ENCODE results near the gene PKNOX2. TPM values are rescaled to one million over a fixed set of nuclear protein-coding genes. Genes with fewer than 3 reads are reported as not detected.

The PKNOX2 gene
- total and polyA plus RNA-seq, 2 of the 8 experiments (the other 6 are each of a cell fraction or from before 2014, with no cell fraction given): 2.0 TPM

- no peaks in the 10 kb centered on the region for H3K9me3 ChIP-seq (ENCODE audit: insufficient read depth in 2 of 2, low read depth in 1 of 2, low read length in 1 of 2)
- H4K91ac ChIP-seq (replicated peaks; ENCODE audit: insufficient read length, low read length): no peak overlapping the region
- H3K4me1 ChIP-seq (replicated peaks in 1 of 4; ENCODE audit: control insufficient read depth in 3 of 4, insufficient read depth in 4 of 4, low read length in 3 of 4): peaks cover 0 to 9% (median 3%) of the 10 kb centered on the region in 4 experiments; a peak in 3 of 7 replicates
- no peak overlapping the region for H2AK5ac ChIP-seq (ENCODE audit: low read depth, low read length)
- H3K14ac ChIP-seq (ENCODE audit: insufficient read length): no peak overlapping the region
- H3K79me1 ChIP-seq (ENCODE audit: low read depth, low read length): no peaks in the 10 kb centered on the region
- no peak overlapping the region for H2BK20ac ChIP-seq (ENCODE audit: low read length)
- no peak overlapping the region for H2BK12ac ChIP-seq (ENCODE audit: low read depth, low read length)
- no peaks in the 10 kb centered on the region for H3K79me2 ChIP-seq (ENCODE audit: control insufficient read depth in 1 of 2, insufficient read depth in 2 of 2, low read length in 2 of 2)
- no peaks in the 10 kb centered on the region for H3K23me2 ChIP-seq (ENCODE audit: low read depth, low read length)
- WGBS, 2 experiments (ENCODE audit: extremely low coverage in 1 of 2, insufficient coverage in 1 of 2, insufficient read length in 1 of 2, insufficient replicate concordance in 2 of 2, low coverage in 1 of 2, low lambda C conversion rate in 2 of 2, missing lambda C conversion rate in 1 of 2): 79% methylated on average over 12 of the region's 12 CpGs; no CpG with 5 or more reads in 1 of the 2 experiments
- no peak overlapping the region for H3K27ac ChIP-seq (ENCODE audit: low read depth, low read length)
- no peak overlapping the region for H2AFZ ChIP-seq (ENCODE audit: low read length)
- no peak overlapping the region for H3K23ac ChIP-seq (ENCODE audit: insufficient read length)
- POLR2A ChIA-PET (ENCODE audit: partially characterized antibody): interaction anchor here (1.1 kb wide), 1 partner anchor 14 kb away, joined by 3 read pairs; no protein-coding TSS in a partner anchor
- FAIRE-seq: no peak
- H4K20me1 ChIP-seq (replicated peaks in 1 of 2; ENCODE audit: control insufficient read depth in 1 of 2, insufficient read depth in 2 of 2, low read length in 2 of 2): no peaks in the 10 kb centered on the region
- H4K8ac ChIP-seq (ENCODE audit: extremely low read depth, insufficient read depth, low read length): no peak overlapping the region
- H4K5ac ChIP-seq (ENCODE audit: insufficient read length, low read depth, low read length): no peak overlapping the region
- no peak overlapping the region for H3K4me3 ChIP-seq (ENCODE audit: extremely low read depth in 1 of 4, insufficient read depth in 2 of 4, low read depth in 3 of 4, low read length in 4 of 4)
- H2BK120ac ChIP-seq (replicated peaks; ENCODE audit: low read depth, low read length): no peak overlapping the region
- no peak overlapping the region for H3K4me2 ChIP-seq (ENCODE audit: insufficient read depth in 1 of 2, low read depth in 2 of 2, low read length in 2 of 2)
- no peak overlapping the region for H2BK15ac ChIP-seq (ENCODE audit: low read length)
- no peak overlapping the region for H3K9ac ChIP-seq (replicated peaks in 1 of 4; ENCODE audit: extremely low read depth in 1 of 4, low read depth in 3 of 4, low read length in 3 of 4)
- H2BK5ac ChIP-seq (ENCODE audit: low read depth, low read length): no peak overlapping the region
- TF ChIP-seq RFX5 (IDR thresholded peaks at IDR 0.05; ENCODE audit: borderline replicate concordance, low read depth, low read length) (no peak), SIN3A (conservative IDR thresholded peaks at IDR 0.05 in 1 of 2, IDR thresholded peaks at IDR 0.05 in 1 of 2; ENCODE audit: low read depth in 1 of 2, low read length in 2 of 2) (no peak), POLR2A (IDR thresholded peaks at IDR 0.05; ENCODE audit: control extremely low read depth in 1 of 2, low read depth in 2 of 2, low read length in 2 of 2) (no peak), EZH2 (IDR thresholded peaks at IDR 0.05; ENCODE audit: low read depth, low read length, severe bottlenecking) (no peak), FOSL1 (IDR thresholded peaks at IDR 0.05; ENCODE audit: insufficient read depth, low read depth, low read length) (no peak), CHD2 (IDR thresholded peaks at IDR 0.05; ENCODE audit: low read length) (no peak), ZNF274 (IDR thresholded peaks at IDR 0.05; ENCODE audit: borderline replicate concordance, extremely low read depth, low read length) (no peak)
- H3K36me3 ChIP-seq (ENCODE audit: control insufficient read depth in 2 of 4, insufficient read depth in 4 of 4, low read length in 3 of 4): no peaks in the 10 kb centered on the region
- H3K4ac ChIP-seq (replicated peaks; ENCODE audit: insufficient read length, low read depth, low read length): no peak overlapping the region
- DNase-seq (ENCODE audit: low read depth in 1 of 2, low spot score in 2 of 2): no peak
- no peak overlapping the region for H3K18ac ChIP-seq (ENCODE audit: extremely low read depth, low read length)
- CTCF ChIA-PET (ENCODE audit: partially characterized antibody): interaction anchor here (0.8 to 11.3 kb wide), 13 partner anchors 18 to 191 kb away, joined by 3 to 81 read pairs (median 4); no protein-coding TSS in a partner anchor
- H3K56ac ChIP-seq (replicated peaks; ENCODE audit: insufficient read length, low read depth, low read length): no peak overlapping the region
- no peaks in the 10 kb centered on the region for H3K27me3 ChIP-seq (replicated peaks in 1 of 4; ENCODE audit: control insufficient read depth in 3 of 4, extremely low read depth in 1 of 4, insufficient read depth in 3 of 4, low read length in 3 of 4)
Observed at GRCh38 chr11:125281831-125282595, 117.5 kb downstream of the PKNOX2 start.

All from H1 (cell line).